ENCODE measurements around the gene AOPEP. TPM values are rescaled to one million over a fixed set of nuclear protein-coding genes. Genes with fewer than 3 reads are reported as not detected.

AOPEP gene
- total and polyA plus RNA-seq, 2 of the 13 experiments (the other 11 are each of a cell fraction or from before 2014, with no cell fraction given) = 22.2 to 41.6 TPM

GRCh38 chr9:95031711-95032461, 305.4 kb downstream of the AOPEP start (continued):
- TF ChIP-seq POLR2AphosphoS2 (IDR thresholded peaks at IDR 0.05; ENCODE audit: low read depth, low read length) (no peak), MIXL1 (CRISPR knock-in tag; IDR thresholded peaks at IDR 0.05) (peak; percentile 33; the same call in 1 of the 2 replicates), POLR2AphosphoS5 (IDR thresholded peaks at IDR 0.05; ENCODE audit: low read depth, low read length) (peak; percentile 44; the same call in 1 of the 2 replicates), HMG20A (CRISPR knock-in tag; IDR thresholded peaks at IDR 0.05; ENCODE audit: borderline replicate concordance) (peak; percentile 85; the same call in 1 of the 2 replicates), MIER2 (CRISPR knock-in tag; IDR thresholded peaks at IDR 0.05) (no peak), DMTF1 (CRISPR knock-in tag; IDR thresholded peaks at IDR 0.05) (no peak), ZEB1 (IDR thresholded peaks at IDR 0.05; ENCODE audit: insufficient replicate concordance, low read depth) (peak; percentile 87), ERF (CRISPR knock-in tag; IDR thresholded peaks at IDR 0.05) (peak; percentile 54; the same call in 1 of the 2 replicates), TGIF2 (CRISPR knock-in tag; IDR thresholded peaks at IDR 0.05) (peak; percentile 84), TFDP1 (CRISPR knock-in tag; IDR thresholded peaks at IDR 0.05; ENCODE audit: borderline replicate concordance) (0 out of 2 replicates have a peak, but pooled peaks have one; percentile 7), ZMYM4 (CRISPR knock-in tag; IDR thresholded peaks at IDR 0.05) (peak; percentile 49; the same call in 1 of the 2 replicates), DDIT3 (CRISPR knock-in tag; IDR thresholded peaks at IDR 0.05) (no peak), ZNF883 (CRISPR knock-in tag; IDR thresholded peaks at IDR 0.05; ENCODE audit: not compliant biosample characterization) (peak; percentile 63), MAF1 (CRISPR knock-in tag; IDR thresholded peaks at IDR 0.05; ENCODE audit: borderline replicate concordance) (no peak), SRSF1 (optimal IDR thresholded peaks at IDR 0.05; ENCODE audit: low read depth, low read length) (no peak), NKX3-1 (CRISPR knock-in tag; IDR thresholded peaks at IDR 0.05) (no peak), ZNF326 (CRISPR knock-in tag; IDR thresholded peaks at IDR 0.05; ENCODE audit: borderline replicate concordance) (no peak), ASH2L (IDR thresholded peaks at IDR 0.05; ENCODE audit: insufficient read length, low read depth, low read length) (peak; percentile 63), ZNF260 (CRISPR knock-in tag; IDR thresholded peaks at IDR 0.05; ENCODE audit: borderline replicate concordance, low read depth) (no peak), TSC22D2 (CRISPR knock-in tag; IDR thresholded peaks at IDR 0.05; ENCODE audit: borderline replicate concordance) (no peak), KLF6 (CRISPR knock-in tag; IDR thresholded peaks at IDR 0.05) (no peak), ZNF552 (CRISPR knock-in tag; IDR thresholded peaks at IDR 0.05; ENCODE audit: borderline replicate concordance) (no peak), MED1 (CRISPR knock-in tag; IDR thresholded peaks at IDR 0.05) (peak; percentile 92), NFKB2 (CRISPR knock-in tag; IDR thresholded peaks at IDR 0.05; ENCODE audit: borderline replicate concordance) (no peak)
